Activated T-helper 17 cell treated with anti-CD3 and anti-CD28 coated beads, Interleukin-2, amount 50 U/mL, for 72 hours (primary cell): Measurements from ENCODE around the gene OSBPL8. TPM values are rescaled to one million over a fixed set of nuclear protein-coding genes. Genes with fewer than 3 reads are reported as not detected.
"Not testable (repeated sequence)": the region's sequence is repeated elsewhere in the genome, so short reads cannot be mapped to it uniquely, and the experiment has no call there.

Experiments
- ATAC-seq: fragments of 150-1000 bp; cut with Tn5 transposase; replicated peaks from 2 replicates; pipeline ENCODE4 v1.10.0; 2021; ENCODE audit warnings: mild to moderate bottlenecking, moderate library complexity
- H3K27ac Mint-ChIP-seq: one replicate; pipeline ENCODE4 v1.8.0; 2022; ENCODE audit warnings: mixed read lengths
- H3K27me3 Mint-ChIP-seq: one replicate; pipeline ENCODE4 v1.8.0; 2022; ENCODE audit warnings: mixed read lengths
- H3K36me3 Mint-ChIP-seq: one replicate; pipeline ENCODE4 v1.8.0; 2022; ENCODE audit warnings: low read depth, mild to moderate bottlenecking, mixed read lengths
- H3K4me1 Mint-ChIP-seq: one replicate; pipeline ENCODE4 v1.8.0; 2022; ENCODE audit warnings: mixed read lengths
- H3K4me3 Mint-ChIP-seq: one replicate; pipeline ENCODE4 v1.8.0; 2022; ENCODE audit warnings: mild to moderate bottlenecking, mixed read lengths
- H3K9me3 Mint-ChIP-seq: one replicate; pipeline ENCODE4 v1.8.0; 2022; ENCODE audit warnings: mixed read lengths
- total RNA-seq, 2 donors: library from RNA; stranded (reverse); gene quantifications; one replicate each; pipeline ENCODE4 v1.2.3, GENCODE V29; 2022

OSBPL8 gene
- total RNA-seq, 2 donors from 2014 or later, result 40.5 to 68.2 TPM

- Mint-ChIP-seq H3K36me3 (peaks cover 35% of the 10 kb centered on the region), H3K27me3 (no peaks in the 10 kb centered on the region), H3K4me3 (peak overlapping the region; percentile 47), H3K9me3 (no peaks in the 10 kb centered on the region), H3K27ac (peak overlapping the region; percentile 69), H3K4me1 (peaks cover 36% of the 10 kb centered on the region)
- ATAC-seq, result no peak
Observed at GRCh38 chr12:76520348-76520747, 39.2 kb downstream of the OSBPL8 start.

GRCh38 chr12:76519538-76519937 lies 40.0 kb downstream of the OSBPL8 start:
- peak overlapping the region; percentile 47 for H3K4me3 Mint-ChIP-seq
- peak; percentile 98 for ATAC-seq
- H3K4me1 Mint-ChIP-seq, result peaks cover 36% of the 10 kb centered on the region
- H3K27ac Mint-ChIP-seq, result peak overlapping the region; percentile 69
- H3K36me3 Mint-ChIP-seq, result peaks cover 35% of the 10 kb centered on the region
- H3K27me3 Mint-ChIP-seq, result no peaks in the 10 kb centered on the region
- no peaks in the 10 kb centered on the region for H3K9me3 Mint-ChIP-seq

GRCh38 chr12:76518699-76519098 lies 40.9 kb downstream of the OSBPL8 start:
- peaks cover 36% of the 10 kb centered on the region for H3K4me1 Mint-ChIP-seq
- H3K36me3 Mint-ChIP-seq, result peaks cover 27% of the 10 kb centered on the region
- H3K4me3 Mint-ChIP-seq, result no peak overlapping the region
- no peak for ATAC-seq
- peak overlapping the region; percentile 69 for H3K27ac Mint-ChIP-seq
- H3K9me3 Mint-ChIP-seq, result peaks cover 2% of the 10 kb centered on the region
- H3K27me3 Mint-ChIP-seq, result no peaks in the 10 kb centered on the region

GRCh38 chr12:76515271-76515670 lies 44.3 kb downstream of the OSBPL8 start:
- Mint-ChIP-seq H3K27me3 (no peaks in the 10 kb centered on the region), H3K27ac (no peak overlapping the region), H3K4me3 (no peak overlapping the region), H3K36me3 (peaks cover 17% of the 10 kb centered on the region), H3K4me1 (peaks cover 18% of the 10 kb centered on the region), H3K9me3 (peaks cover 7% of the 10 kb centered on the region)
- ATAC-seq, result no peak

GRCh38 chr12:76511116-76511716 lies 48.4 kb downstream of the OSBPL8 start:
- not testable (repeated sequence) for H3K4me3 Mint-ChIP-seq, H3K9me3 Mint-ChIP-seq, ATAC-seq, H3K36me3 Mint-ChIP-seq, H3K4me1 Mint-ChIP-seq, H3K27me3 Mint-ChIP-seq, H3K27ac Mint-ChIP-seq

- Mint-ChIP-seq H3K27me3 (no peaks in the 10 kb centered on the region), H3K4me1 (peaks cover 10% of the 10 kb centered on the region), H3K9me3 (peaks cover 5% of the 10 kb centered on the region), H3K36me3 (peaks cover 20% of the 10 kb centered on the region), H3K4me3 (no peak overlapping the region), H3K27ac (no peak overlapping the region)
- no peak for ATAC-seq
Observed at GRCh38 chr12:76508128-76508980, 51.2 kb downstream of the OSBPL8 start.

GRCh38 chr12:76506149-76506548 lies 53.4 kb downstream of the OSBPL8 start:
- Mint-ChIP-seq H3K27ac (peak overlapping the region; percentile 54), H3K4me3 (no peak overlapping the region), H3K36me3 (peaks cover 20% of the 10 kb centered on the region), H3K4me1 (peaks cover 10% of the 10 kb centered on the region), H3K27me3 (no peaks in the 10 kb centered on the region), H3K9me3 (no peaks in the 10 kb centered on the region)
- ATAC-seq, result no peak

GRCh38 chr12:76505050-76505449 lies 54.5 kb downstream of the OSBPL8 start:
- ATAC-seq, result no peak
- Mint-ChIP-seq H3K36me3 (peaks cover 20% of the 10 kb centered on the region), H3K27me3 (no peaks in the 10 kb centered on the region), H3K9me3 (no peaks in the 10 kb centered on the region), H3K4me3 (no peak overlapping the region), H3K4me1 (peaks cover 12% of the 10 kb centered on the region), H3K27ac (no peak overlapping the region)

GRCh38 chr12:76504606-76505005 lies 55.0 kb downstream of the OSBPL8 start:
- no peak overlapping the region for H3K27ac Mint-ChIP-seq
- peaks cover 14% of the 10 kb centered on the region for H3K4me1 Mint-ChIP-seq
- ATAC-seq, result no peak
- no peaks in the 10 kb centered on the region for H3K27me3 Mint-ChIP-seq
- no peaks in the 10 kb centered on the region for H3K9me3 Mint-ChIP-seq
- no peak overlapping the region for H3K4me3 Mint-ChIP-seq
- H3K36me3 Mint-ChIP-seq, result peaks cover 20% of the 10 kb centered on the region

GRCh38 chr12:76503957-76504356 lies 55.6 kb downstream of the OSBPL8 start:
- ATAC-seq, result no peak
- Mint-ChIP-seq H3K36me3 (peaks cover 20% of the 10 kb centered on the region), H3K27me3 (no peaks in the 10 kb centered on the region), H3K4me3 (no peak overlapping the region), H3K27ac (no peak overlapping the region), H3K4me1 (peaks cover 11% of the 10 kb centered on the region), H3K9me3 (no peaks in the 10 kb centered on the region)

- H3K27ac Mint-ChIP-seq, result no peak overlapping the region
- H3K4me3 Mint-ChIP-seq, result no peak overlapping the region
- H3K27me3 Mint-ChIP-seq, result no peaks in the 10 kb centered on the region
- peaks cover 11% of the 10 kb centered on the region for H3K4me1 Mint-ChIP-seq
- no peaks in the 10 kb centered on the region for H3K9me3 Mint-ChIP-seq
- no peak for ATAC-seq
- H3K36me3 Mint-ChIP-seq, result peaks cover 20% of the 10 kb centered on the region
Observed at GRCh38 chr12:76501390-76501789, 58.2 kb downstream of the OSBPL8 start.

GRCh38 chr12:76499136-76499535 lies 60.4 kb downstream of the OSBPL8 start:
- peaks cover 13% of the 10 kb centered on the region for H3K9me3 Mint-ChIP-seq
- not testable (repeated sequence) for H3K4me1 Mint-ChIP-seq, H3K27me3 Mint-ChIP-seq, ATAC-seq, H3K4me3 Mint-ChIP-seq, H3K27ac Mint-ChIP-seq
- peaks cover 11% of the 10 kb centered on the region for H3K36me3 Mint-ChIP-seq

GRCh38 chr12:76495556-76495955 lies 64.0 kb downstream of the OSBPL8 start:
- Mint-ChIP-seq H3K36me3 (peaks cover 13% of the 10 kb centered on the region), H3K27ac (no peak overlapping the region), H3K27me3 (no peaks in the 10 kb centered on the region), H3K4me1 (peaks cover 6% of the 10 kb centered on the region), H3K4me3 (no peak overlapping the region), H3K9me3 (peaks cover 19% of the 10 kb centered on the region)
- no peak for ATAC-seq

GRCh38 chr12:76491292-76491691 lies 68.3 kb downstream of the OSBPL8 start:
- H3K4me3 Mint-ChIP-seq, result no peak overlapping the region
- no peaks in the 10 kb centered on the region for H3K27me3 Mint-ChIP-seq
- peaks cover 19% of the 10 kb centered on the region for H3K9me3 Mint-ChIP-seq
- no peak for ATAC-seq
- H3K36me3 Mint-ChIP-seq, result peaks cover 42% of the 10 kb centered on the region
- peaks cover 11% of the 10 kb centered on the region for H3K4me1 Mint-ChIP-seq
- no peak overlapping the region for H3K27ac Mint-ChIP-seq

- peaks cover 11% of the 10 kb centered on the region for H3K4me1 Mint-ChIP-seq
- H3K27me3 Mint-ChIP-seq, result no peaks in the 10 kb centered on the region
- no peak overlapping the region for H3K4me3 Mint-ChIP-seq
- peaks cover 14% of the 10 kb centered on the region for H3K9me3 Mint-ChIP-seq
- no peak overlapping the region for H3K27ac Mint-ChIP-seq
- H3K36me3 Mint-ChIP-seq, result peaks cover 47% of the 10 kb centered on the region
- ATAC-seq, result no peak
Observed at GRCh38 chr12:76490763-76491162, 68.8 kb downstream of the OSBPL8 start.
